H1 (cell line): ENCODE data around the gene PLXNA3. TPM values are rescaled to one million over a fixed set of nuclear protein-coding genes. Genes with fewer than 3 reads are reported as not detected.

Experiments
- CTCF ChIA-PET: fragments of 300-600 bp; sonication (Branson Sonifier 250); formaldehyde crosslinking; loops from one replicate; lab custom pipeline; 2021; ENCODE audit not compliant: partially characterized antibody; lab: Charles Lee
- POLR2A ChIA-PET: fragments of 300-600 bp; sonication (Branson Sonifier 250); formaldehyde crosslinking; loops from one replicate; lab custom pipeline; 2021; ENCODE audit warnings: inconsistent platforms; ENCODE audit not compliant: partially characterized antibody; lab: Charles Lee
- DNase-seq, 2 experiments: peaks; one replicate each; pipeline versions ENCODE4 v3.0.0 to v3.0.0-alpha.2; 2010 to 2022; ENCODE audit warnings: low spot score in 2 of 2, low read depth in 1 of 2, mixed read lengths in 1 of 2
- FAIRE-seq: peaks from 2 replicates; lab custom pipeline; 2011; peaks lifted over from hg19 to GRCh38; lab: Jason Lieb, UNC
- H2AFZ ChIP-seq: 2 replicates; pipeline ENCODE4 v1.8.1; 2012; ENCODE audit warnings: low read length, inconsistent platforms
- H2AK5ac ChIP-seq: 2 replicates; pipeline ENCODE4 v1.6.1; 2013; ENCODE audit warnings: low read depth, low read length
- H2BK120ac ChIP-seq: replicated peaks from 2 replicates; pipeline ENCODE3; 2013; ENCODE audit warnings: low read depth, low read length, inconsistent platforms
- H2BK12ac ChIP-seq: 2 replicates; pipeline ENCODE4 v1.6.1; 2013; ENCODE audit warnings: low read depth, low read length
- H2BK15ac ChIP-seq: 2 replicates; pipeline ENCODE4 v1.6.1; 2013; ENCODE audit warnings: low read length
- H2BK20ac ChIP-seq: 2 replicates; pipeline ENCODE4 v1.6.1; 2013; ENCODE audit warnings: low read length
- H2BK5ac ChIP-seq: 2 replicates; pipeline ENCODE4 v1.6.1; 2013; ENCODE audit warnings: low read depth, low read length
- H3K14ac ChIP-seq: 2 replicates; pipeline ENCODE4 v1.6.1; 2013; ENCODE audit warnings: inconsistent platforms; ENCODE audit not compliant: insufficient read length
- H3K18ac ChIP-seq: 2 replicates; pipeline ENCODE4 v1.6.1; 2013; ENCODE audit warnings: low read length; ENCODE audit errors: extremely low read depth
- H3K23ac ChIP-seq: 2 replicates; pipeline ENCODE4 v1.6.1; 2013; ENCODE audit warnings: inconsistent platforms; ENCODE audit not compliant: insufficient read length
- H3K23me2 ChIP-seq: 2 replicates; pipeline ENCODE4 v1.6.1; 2013; ENCODE audit warnings: low read depth, low read length
- H3K27ac ChIP-seq: 2 replicates; pipeline ENCODE4 v1.6.1; 2011; ENCODE audit warnings: low read depth, low read length, inconsistent platforms
- H3K27me3 ChIP-seq, 4 experiments: replicated peaks in 1 of 4; 1 replicate in 1 of 4; 2 replicates in 3 of 4; pipeline versions ENCODE4 v1.6.1 to v1.8.1; 2011 to 2013; ENCODE audit warnings: low read length in 3 of 4, mild to moderate bottlenecking in 3 of 4, inconsistent platforms in 2 of 4, mixed read lengths in 2 of 4, moderate library complexity in 1 of 4; ENCODE audit not compliant: control insufficient read depth in 3 of 4, insufficient read depth in 3 of 4; ENCODE audit errors: extremely low read depth in 1 of 4
- H3K36me3 ChIP-seq, 4 experiments: 2 replicates each; pipeline versions ENCODE4 v1.6.1 to v1.8.1; 2011 to 2013; ENCODE audit warnings: mild to moderate bottlenecking in 4 of 4, low read length in 3 of 4, moderate library complexity in 2 of 4, control low read depth in 1 of 4, inconsistent platforms in 1 of 4; ENCODE audit not compliant: insufficient read depth in 4 of 4, control insufficient read depth in 2 of 4
- H3K4ac ChIP-seq: replicated peaks from 2 replicates; pipeline ENCODE3; 2013; ENCODE audit warnings: low read length, low read depth, mixed read lengths, inconsistent platforms; ENCODE audit not compliant: insufficient read length
- H3K4me1 ChIP-seq, 4 experiments: replicated peaks in 1 of 4; 1 replicate in 1 of 4; 2 replicates in 3 of 4; pipeline versions ENCODE4 v1.6.1 to v1.8.1; 2011 to 2013; ENCODE audit warnings: low read length in 3 of 4, inconsistent platforms in 2 of 4, mixed read lengths in 1 of 4; ENCODE audit not compliant: insufficient read depth in 4 of 4, control insufficient read depth in 3 of 4
- H3K4me2 ChIP-seq, 2 experiments: 2 replicates each; pipeline versions ENCODE4 v1.6.1 to v1.8.1; 2011 to 2013; ENCODE audit warnings: low read depth in 2 of 2, low read length in 2 of 2, control low read depth in 1 of 2, inconsistent platforms in 1 of 2, mild to moderate bottlenecking in 1 of 2; ENCODE audit not compliant: insufficient read depth in 1 of 2
- H3K4me3 ChIP-seq, 4 experiments: fragments of 200-600, 300-600 bp in 1 of 4; sonication (generic), shearing (Covaris generic), sonication (Bioruptor Twin) in 1 of 4; 2 replicates each; pipeline versions ENCODE4 v1.5.1 to v1.8.1; 2011 to 2016; ENCODE audit warnings: low read length in 4 of 4, low read depth in 3 of 4, control low read depth in 2 of 4, inconsistent platforms in 2 of 4, mild to moderate bottlenecking in 2 of 4, mixed read lengths in 1 of 4, moderate library complexity in 1 of 4; ENCODE audit not compliant: insufficient read depth in 2 of 4; ENCODE audit errors: extremely low read depth in 1 of 4
- H3K56ac ChIP-seq: replicated peaks from 2 replicates; pipeline ENCODE3; 2013; ENCODE audit warnings: low read depth, mild to moderate bottlenecking, mixed read lengths, low read length, inconsistent platforms; ENCODE audit not compliant: insufficient read length
- H3K79me1 ChIP-seq: 2 replicates; pipeline ENCODE4 v1.6.1; 2013; ENCODE audit warnings: low read depth, low read length, control low read depth
- H3K79me2 ChIP-seq, 2 experiments: 2 replicates each; pipeline versions ENCODE4 v1.6.1 to v1.8.1; 2012 to 2013; ENCODE audit warnings: low read length in 2 of 2, mild to moderate bottlenecking in 2 of 2, inconsistent platforms in 1 of 2; ENCODE audit not compliant: insufficient read depth in 2 of 2, control insufficient read depth in 1 of 2
- H3K9ac ChIP-seq, 4 experiments: replicated peaks in 1 of 4; 1 replicate in 1 of 4; 2 replicates in 3 of 4; pipeline versions ENCODE4 v1.6.1 to v1.8.1; 2011 to 2013; ENCODE audit warnings: low read depth in 3 of 4, low read length in 3 of 4, control low read depth in 2 of 4, mild to moderate bottlenecking in 2 of 4, moderate library complexity in 2 of 4, inconsistent platforms in 1 of 4; ENCODE audit errors: extremely low read depth in 1 of 4
- H3K9me3 ChIP-seq, 2 experiments: 2 replicates each; pipeline versions ENCODE4 v1.6.1 to v1.8.1; 2012 to 2013; ENCODE audit warnings: mild to moderate bottlenecking in 2 of 2, moderate library complexity in 2 of 2, control low read depth in 1 of 2, inconsistent platforms in 1 of 2, low read depth in 1 of 2, low read length in 1 of 2, mixed read lengths in 1 of 2; ENCODE audit not compliant: insufficient read depth in 2 of 2
- H4K20me1 ChIP-seq, 2 experiments: replicated peaks in 1 of 2; 2 replicates each; pipeline versions ENCODE3 to v1.8.1; 2011 to 2013; ENCODE audit warnings: inconsistent platforms in 2 of 2, low read length in 2 of 2, mild to moderate bottlenecking in 1 of 2; ENCODE audit not compliant: insufficient read depth in 2 of 2, control insufficient read depth in 1 of 2
- H4K5ac ChIP-seq: 2 replicates; pipeline ENCODE4 v1.6.1; 2013; ENCODE audit warnings: low read length, low read depth, mixed read lengths, inconsistent platforms; ENCODE audit not compliant: insufficient read length
- H4K8ac ChIP-seq: 2 replicates; pipeline ENCODE4 v1.8.0; 2013; ENCODE audit warnings: mild to moderate bottlenecking, moderate library complexity, low read length, inconsistent platforms; ENCODE audit not compliant: insufficient read depth; ENCODE audit errors: extremely low read depth
- H4K91ac ChIP-seq: replicated peaks from 2 replicates; pipeline ENCODE3; 2013; ENCODE audit warnings: low read length, mixed read lengths, inconsistent platforms; ENCODE audit not compliant: insufficient read length
- ASH2L ChIP-seq: fragments of 200-600, 300-600 bp; sonication (generic); IDR thresholded peaks from one replicate; pipeline ENCODE4 v1.7.1; 2017; ENCODE audit warnings: low read length
- CBX5 ChIP-seq: fragments of 300-800, 300-1000 bp; sonication (generic); IDR thresholded peaks from 2 replicates; pipeline ENCODE4 v1.7.1; 2016; ENCODE audit warnings: antibody characterized with exemption, low read length, low read depth
- HDAC2 ChIP-seq, 2 experiments: fragments of 300-600 bp in 1 of 2; sonication (generic) in 1 of 2; IDR thresholded peaks; 2 replicates each; pipeline ENCODE4 v1.6.1; 2011 to 2012; ENCODE audit warnings: low read depth in 2 of 2, low read length in 2 of 2, mild to moderate bottlenecking in 2 of 2, moderate library complexity in 2 of 2, borderline replicate concordance in 1 of 2, inconsistent platforms in 1 of 2
- MAFK ChIP-seq: IDR thresholded peaks from 2 replicates; pipeline ENCODE4 v1.6.1; 2012; ENCODE audit warnings: low read depth, mild to moderate bottlenecking, improper control_type of control experiment, low read length
- PHF8 ChIP-seq: fragments of 200-600 bp; sonication (generic); conservative IDR thresholded peaks from 2 replicates; pipeline ENCODE4 v1.7.1; 2012; ENCODE audit warnings: low read depth, mild to moderate bottlenecking, inconsistent platforms, low read length, moderate library complexity
- POLR2AphosphoS5 ChIP-seq: IDR thresholded peaks from 2 replicates; pipeline ENCODE4 v1.6.1; 2011; ENCODE audit warnings: low read depth, low read length
- RBBP5 ChIP-seq: IDR thresholded peaks from 2 replicates; pipeline ENCODE4 v1.7.1; 2012; ENCODE audit warnings: low read depth, mild to moderate bottlenecking, inconsistent platforms, low read length, moderate library complexity, borderline replicate concordance
- SIX5 ChIP-seq: IDR thresholded peaks from 2 replicates; pipeline ENCODE4 v1.6.1; 2011; ENCODE audit warnings: mild to moderate bottlenecking, low read depth, low read length
- SP1 ChIP-seq: IDR thresholded peaks from 2 replicates; pipeline ENCODE4 v1.6.1; 2011; ENCODE audit warnings: low read depth, low read length
- WGBS, 2 experiments: shearing (Covaris generic) in 1 of 2; methylation state at CpG; one replicate each; pipeline versions ENCODE4 v1.1.6 to v1.1.7; 2013 to 2015; ENCODE audit warnings: low lambda C conversion rate in 2 of 2, mixed read lengths in 2 of 2, inconsistent platforms in 1 of 2, low coverage in 1 of 2, missing lambda C conversion rate in 1 of 2; ENCODE audit not compliant: insufficient replicate concordance in 2 of 2, insufficient coverage in 1 of 2, insufficient read length in 1 of 2; ENCODE audit errors: extremely low coverage in 1 of 2, missing lambda C conversion rate in 1 of 2; 5-methylcytosine and 5-hydroxymethylcytosine counted together
- polyA plus RNA-seq, 7 experiments: library from polyadenylated mRNA; depleted of rRNA in 3 of 7; stranded (reverse) in 5 of 7; unstranded in 2 of 7; fragments of >200 nt in 5 of 7; fragments of 200-250 nt in 2 of 7; gene quantifications; 1 replicate in 5 of 7; 2 replicates in 1 of 7; 4 replicates in 1 of 7; pipeline versions ENCODE4 v1.2.1 to v1.2.3, GENCODE V29; 2011 to 2013; ENCODE audit warnings: missing spikeins in 2 of 7, mixed read lengths in 2 of 7
- total RNA-seq: library from RNA; stranded (reverse); fragmentation: NEBNext Ultra II Directional; extraction: Animal tissue kit (Norgen Biotek cat#: 25700); gene quantifications from 2 replicates; pipeline ENCODE4 v1.2.1, GENCODE V29; 2021
- TF ChIP-seq, protein P1 (sequence below): IDR thresholded peaks from 2 replicates; pipeline ENCODE4 v1.6.1; 2012; ENCODE audit warnings: low read length, inconsistent platforms
- TF ChIP-seq, protein P2 (sequence below): IDR thresholded peaks from 2 replicates; pipeline ENCODE4 v1.6.1; 2011; ENCODE audit warnings: low read length, improper control_type of control experiment

PLXNA3 gene
- total and polyA plus RNA-seq, 2 of the 8 experiments (the other 6 are each of a cell fraction or from before 2014, with no cell fraction given), result 10.7 to 18.2 TPM

DNA sequence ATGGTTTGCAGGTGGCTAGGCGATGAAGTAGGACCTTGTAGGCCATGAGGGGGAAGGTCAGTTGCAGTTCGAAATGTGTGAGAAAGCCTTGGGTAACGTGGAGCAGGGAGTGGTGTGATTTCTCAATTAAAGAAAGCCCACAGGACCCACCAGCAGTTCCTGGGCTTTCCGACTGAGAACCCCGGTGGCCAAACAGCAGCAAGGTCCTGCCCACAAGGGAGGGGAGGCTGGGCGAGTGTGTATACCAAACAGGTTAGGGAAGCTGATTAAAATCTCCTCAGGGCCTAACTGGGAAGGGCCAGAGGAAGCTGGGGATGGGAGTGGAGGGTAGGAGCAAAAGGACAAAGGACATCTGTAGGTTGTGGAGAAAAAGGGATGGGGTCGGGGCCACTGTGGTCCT, 27.2 kb upstream of the PLXNA3 start:
- no peak overlapping the region for H2BK12ac ChIP-seq
- no peak overlapping the region for H2AFZ ChIP-seq
- peaks cover 3 to 9% of the 10 kb centered on the region in 2 experiments; a peak in 2 of 4 replicates for H3K79me2 ChIP-seq
- no peak overlapping the region for H3K9ac ChIP-seq
- no peak overlapping the region for H2BK15ac ChIP-seq
- ChIA-PET POLR2A (interaction anchor here (0.9 to 2.0 kb wide), 3 partner anchors 15 to 33 kb away, joined by 3 to 7 read pairs (median 4); partner anchors contain the start of genes DNASE1L1 and RPL10), CTCF (interaction anchor here (0.6 to 1.9 kb wide), 2 partner anchors 29 to 77 kb away, joined by 3 to 7 read pairs; no protein-coding TSS in a partner anchor)
- H2BK5ac ChIP-seq, result no peak overlapping the region
- H3K4ac ChIP-seq, result no peak overlapping the region
- H3K14ac ChIP-seq, result no peak overlapping the region
- DNase-seq, result no peak
- H4K5ac ChIP-seq, result no peak overlapping the region
- H4K91ac ChIP-seq, result no peak overlapping the region
- H3K27me3 ChIP-seq, result no peaks in the 10 kb centered on the region
- FAIRE-seq, result no peak
- H3K79me1 ChIP-seq, result no peaks in the 10 kb centered on the region
- no peak overlapping the region for H3K23ac ChIP-seq
- H4K8ac ChIP-seq, result no peak overlapping the region
- H3K18ac ChIP-seq, result no peak overlapping the region
- peaks cover 0 to 4% of the 10 kb centered on the region in 2 experiments for H4K20me1 ChIP-seq
- H3K4me1 ChIP-seq, result no peaks in the 10 kb centered on the region
- no peak overlapping the region for H3K27ac ChIP-seq
- H3K36me3 ChIP-seq, result peaks cover 0 to 14% (median 7%) of the 10 kb centered on the region in 4 experiments; a peak in 5 of 8 replicates
- no peak overlapping the region for H2BK20ac ChIP-seq
- H2BK120ac ChIP-seq, result no peak overlapping the region
- no peak overlapping the region for H2AK5ac ChIP-seq
- H3K23me2 ChIP-seq, result peaks cover 4% of the 10 kb centered on the region; the same call in 1 of the 2 replicates
- H3K56ac ChIP-seq, result no peak overlapping the region
- 90% methylated on average over 6 of the region's 7 CpGs; no CpG with 5 or more reads in 1 of the 2 experiments for WGBS, 2 experiments
- H3K4me3 ChIP-seq, result no peak overlapping the region
- no peaks in the 10 kb centered on the region for H3K9me3 ChIP-seq
- no peak overlapping the region for H3K4me2 ChIP-seq
- TF ChIP-seq HDAC2 (IDR thresholded peaks at IDR 0.05; ENCODE audit: borderline replicate concordance in 1 of 2, low read depth in 2 of 2, low read length in 2 of 2), result no peak
- no peak for TF ChIP-seq CBX5
- no peak for TF ChIP-seq RBBP5
- no peak for TF ChIP-seq SP1
- TF ChIP-seq ASH2L, result no peak
- TF ChIP-seq, protein P1, sequence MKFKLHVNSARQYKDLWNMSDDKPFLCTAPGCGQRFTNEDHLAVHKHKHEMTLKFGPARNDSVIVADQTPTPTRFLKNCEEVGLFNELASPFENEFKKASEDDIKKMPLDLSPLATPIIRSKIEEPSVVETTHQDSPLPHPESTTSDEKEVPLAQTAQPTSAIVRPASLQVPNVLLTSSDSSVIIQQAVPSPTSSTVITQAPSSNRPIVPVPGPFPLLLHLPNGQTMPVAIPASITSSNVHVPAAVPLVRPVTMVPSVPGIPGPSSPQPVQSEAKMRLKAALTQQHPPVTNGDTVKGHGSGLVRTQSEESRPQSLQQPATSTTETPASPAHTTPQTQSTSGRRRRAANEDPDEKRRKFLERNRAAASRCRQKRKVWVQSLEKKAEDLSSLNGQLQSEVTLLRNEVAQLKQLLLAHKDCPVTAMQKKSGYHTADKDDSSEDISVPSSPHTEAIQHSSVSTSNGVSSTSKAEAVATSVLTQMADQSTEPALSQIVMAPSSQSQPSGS, result no peak
- TF ChIP-seq MAFK, result no peak
- no peak for TF ChIP-seq PHF8
- TF ChIP-seq POLR2AphosphoS5, result no peak
- TF ChIP-seq, protein P2, sequence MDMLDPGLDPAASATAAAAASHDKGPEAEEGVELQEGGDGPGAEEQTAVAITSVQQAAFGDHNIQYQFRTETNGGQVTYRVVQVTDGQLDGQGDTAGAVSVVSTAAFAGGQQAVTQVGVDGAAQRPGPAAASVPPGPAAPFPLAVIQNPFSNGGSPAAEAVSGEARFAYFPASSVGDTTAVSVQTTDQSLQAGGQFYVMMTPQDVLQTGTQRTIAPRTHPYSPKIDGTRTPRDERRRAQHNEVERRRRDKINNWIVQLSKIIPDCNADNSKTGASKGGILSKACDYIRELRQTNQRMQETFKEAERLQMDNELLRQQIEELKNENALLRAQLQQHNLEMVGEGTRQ, result no peak
- TF ChIP-seq SIX5, result no peak
